ENCODE data around the gene THBS3.
"Not testable (repeated sequence)": the region's sequence is repeated elsewhere in the genome, so short reads cannot be mapped to it uniquely, and the experiment has no call there.

DNA sequence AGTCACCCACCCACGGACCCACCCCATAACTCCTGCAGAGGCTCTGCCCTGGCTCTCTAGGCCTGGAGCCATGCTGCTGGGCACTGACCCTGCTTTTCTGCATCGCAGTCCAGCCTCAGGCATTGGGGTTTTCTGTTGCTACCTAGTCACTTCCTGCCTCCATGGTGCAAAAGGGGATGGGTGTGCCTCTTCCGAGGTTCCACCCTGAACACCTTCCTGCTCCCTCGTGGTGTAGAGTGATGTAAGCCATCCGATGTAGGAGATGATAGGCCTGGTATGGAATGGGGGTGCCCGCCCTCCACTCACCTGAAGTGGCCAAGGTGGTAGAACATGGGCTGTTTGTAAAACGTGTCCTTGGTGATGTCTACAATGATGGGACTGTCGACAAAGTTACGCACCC, 27.7 kb upstream of the THBS3 start:
- not testable (repeated sequence) for TF ChIP-seq POLR2A, POLR2AphosphoS5 (IDR thresholded peaks at IDR 0.05)
- TF ChIP-seq, protein P1, sequence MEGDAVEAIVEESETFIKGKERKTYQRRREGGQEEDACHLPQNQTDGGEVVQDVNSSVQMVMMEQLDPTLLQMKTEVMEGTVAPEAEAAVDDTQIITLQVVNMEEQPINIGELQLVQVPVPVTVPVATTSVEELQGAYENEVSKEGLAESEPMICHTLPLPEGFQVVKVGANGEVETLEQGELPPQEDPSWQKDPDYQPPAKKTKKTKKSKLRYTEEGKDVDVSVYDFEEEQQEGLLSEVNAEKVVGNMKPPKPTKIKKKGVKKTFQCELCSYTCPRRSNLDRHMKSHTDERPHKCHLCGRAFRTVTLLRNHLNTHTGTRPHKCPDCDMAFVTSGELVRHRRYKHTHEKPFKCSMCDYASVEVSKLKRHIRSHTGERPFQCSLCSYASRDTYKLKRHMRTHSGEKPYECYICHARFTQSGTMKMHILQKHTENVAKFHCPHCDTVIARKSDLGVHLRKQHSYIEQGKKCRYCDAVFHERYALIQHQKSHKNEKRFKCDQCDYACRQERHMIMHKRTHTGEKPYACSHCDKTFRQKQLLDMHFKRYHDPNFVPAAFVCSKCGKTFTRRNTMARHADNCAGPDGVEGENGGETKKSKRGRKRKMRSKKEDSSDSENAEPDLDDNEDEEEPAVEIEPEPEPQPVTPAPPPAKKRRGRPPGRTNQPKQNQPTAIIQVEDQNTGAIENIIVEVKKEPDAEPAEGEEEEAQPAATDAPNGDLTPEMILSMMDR (IDR thresholded peaks at IDR 0.05): not testable (repeated sequence)
